ENCODE data around the gene CNTRL.
A peak's percentile ranks its signal among the peaks of the same experiment; 100 is the strongest.
"Not testable (repeated sequence)": the region's sequence is repeated elsewhere in the genome, so short reads cannot be mapped to it uniquely, and the experiment has no call there.

Gene CNTRL, protein sequence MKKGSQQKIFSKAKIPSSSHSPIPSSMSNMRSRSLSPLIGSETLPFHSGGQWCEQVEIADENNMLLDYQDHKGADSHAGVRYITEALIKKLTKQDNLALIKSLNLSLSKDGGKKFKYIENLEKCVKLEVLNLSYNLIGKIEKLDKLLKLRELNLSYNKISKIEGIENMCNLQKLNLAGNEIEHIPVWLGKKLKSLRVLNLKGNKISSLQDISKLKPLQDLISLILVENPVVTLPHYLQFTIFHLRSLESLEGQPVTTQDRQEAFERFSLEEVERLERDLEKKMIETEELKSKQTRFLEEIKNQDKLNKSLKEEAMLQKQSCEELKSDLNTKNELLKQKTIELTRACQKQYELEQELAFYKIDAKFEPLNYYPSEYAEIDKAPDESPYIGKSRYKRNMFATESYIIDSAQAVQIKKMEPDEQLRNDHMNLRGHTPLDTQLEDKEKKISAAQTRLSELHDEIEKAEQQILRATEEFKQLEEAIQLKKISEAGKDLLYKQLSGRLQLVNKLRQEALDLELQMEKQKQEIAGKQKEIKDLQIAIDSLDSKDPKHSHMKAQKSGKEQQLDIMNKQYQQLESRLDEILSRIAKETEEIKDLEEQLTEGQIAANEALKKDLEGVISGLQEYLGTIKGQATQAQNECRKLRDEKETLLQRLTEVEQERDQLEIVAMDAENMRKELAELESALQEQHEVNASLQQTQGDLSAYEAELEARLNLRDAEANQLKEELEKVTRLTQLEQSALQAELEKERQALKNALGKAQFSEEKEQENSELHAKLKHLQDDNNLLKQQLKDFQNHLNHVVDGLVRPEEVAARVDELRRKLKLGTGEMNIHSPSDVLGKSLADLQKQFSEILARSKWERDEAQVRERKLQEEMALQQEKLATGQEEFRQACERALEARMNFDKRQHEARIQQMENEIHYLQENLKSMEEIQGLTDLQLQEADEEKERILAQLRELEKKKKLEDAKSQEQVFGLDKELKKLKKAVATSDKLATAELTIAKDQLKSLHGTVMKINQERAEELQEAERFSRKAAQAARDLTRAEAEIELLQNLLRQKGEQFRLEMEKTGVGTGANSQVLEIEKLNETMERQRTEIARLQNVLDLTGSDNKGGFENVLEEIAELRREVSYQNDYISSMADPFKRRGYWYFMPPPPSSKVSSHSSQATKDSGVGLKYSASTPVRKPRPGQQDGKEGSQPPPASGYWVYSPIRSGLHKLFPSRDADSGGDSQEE (N-terminal part only)

DNA sequence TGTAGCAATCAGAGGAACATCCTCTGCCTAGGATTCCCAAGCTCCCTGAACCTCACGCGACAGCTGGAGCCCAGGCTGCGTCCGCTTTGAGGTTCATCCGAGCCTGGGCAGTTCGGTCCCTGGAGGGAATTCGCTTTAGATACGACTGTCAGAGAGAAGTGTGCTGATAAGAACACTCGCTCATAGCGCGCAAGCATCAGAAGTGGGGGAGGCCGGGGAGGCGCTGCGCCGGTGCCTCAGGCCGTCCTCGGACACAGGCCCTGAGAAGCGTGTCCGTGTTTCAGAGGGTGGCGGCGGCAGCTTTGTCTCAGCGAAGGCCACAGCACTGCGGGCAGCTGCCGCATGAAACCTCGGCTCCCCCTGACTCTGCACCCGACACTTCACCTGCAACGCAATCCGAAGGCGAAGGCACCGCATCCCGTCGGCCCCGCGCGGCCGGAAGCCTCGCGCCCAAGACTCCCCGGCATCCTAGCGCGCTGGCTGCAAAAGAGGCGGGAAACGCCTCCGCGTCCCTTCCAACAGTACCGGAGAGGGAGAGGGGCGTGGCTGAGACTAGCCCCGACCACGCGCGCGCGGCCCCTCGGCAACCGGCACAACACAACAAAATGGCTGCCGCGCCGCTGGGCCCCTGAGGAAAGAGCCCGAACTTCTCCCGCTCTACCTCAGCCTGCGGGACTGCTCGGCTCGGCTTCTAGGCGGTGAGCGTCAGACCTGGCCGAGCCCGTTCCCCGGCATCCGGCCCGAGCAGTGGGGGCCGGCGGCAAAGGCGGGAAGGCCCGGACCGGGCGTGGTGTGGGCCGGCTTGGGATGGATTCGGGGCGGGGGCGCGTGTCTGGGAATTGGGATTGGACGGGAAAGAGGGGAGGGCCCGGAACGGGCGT is at the start of gene CNTRL:
Gene CNTRL, plus strand, starts transcription at position 586 of the 881 bp plus-strand sequence. CDS start 13,372 bp downstream, outside the sequence.
- peaks cover 54% of the 10 kb centered on the region for H3K4me1 Mint-ChIP-seq
- H3K4me3 Mint-ChIP-seq, result peak within 1 kb of the TSS; percentile 99 to 100

DNA sequence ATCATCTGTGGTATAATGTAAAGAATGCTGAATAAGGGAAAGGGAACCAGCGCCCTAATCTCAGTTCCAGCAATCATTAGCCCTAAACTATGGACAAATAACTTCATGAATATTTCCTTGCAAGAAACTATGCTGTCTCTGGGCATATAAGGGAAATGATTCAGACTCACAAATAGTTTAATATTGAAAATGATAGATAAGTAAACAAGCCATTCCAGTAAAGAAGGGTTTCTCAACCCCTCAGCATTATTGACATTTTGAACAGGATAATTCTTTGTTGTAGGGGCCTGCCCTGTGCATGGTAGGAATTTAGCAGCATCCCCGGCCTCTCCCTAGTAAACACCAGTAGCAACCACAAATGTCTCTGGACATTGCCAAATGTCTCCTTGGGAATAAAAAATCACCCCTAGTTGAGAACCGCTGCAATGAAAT is 48.5 kb upstream of the CNTRL start:
- H3K27ac Mint-ChIP-seq, result no peak overlapping the region
- ATAC-seq, result no peak
- no peaks in the 10 kb centered on the region for H3K27me3 Mint-ChIP-seq
- H3K4me1 Mint-ChIP-seq, result no peaks in the 10 kb centered on the region
- no peak for DNase-seq
- no peak overlapping the region for H3K4me3 Mint-ChIP-seq
- H3K9me3 Mint-ChIP-seq, result no peaks in the 10 kb centered on the region

More for the DNA sequence above, at the start of gene CNTRL:
- DNase-seq, result peak; percentile 93 to 95
- Mint-ChIP-seq H3K9me3 (peaks cover 0 to 8% of the 10 kb centered on the region in 2 donors), H3K27ac (peak within 1 kb of the TSS; percentile 99 to 100), H3K27me3 (no peaks in the 10 kb centered on the region)
- peak; percentile 94 for ATAC-seq

DNA sequence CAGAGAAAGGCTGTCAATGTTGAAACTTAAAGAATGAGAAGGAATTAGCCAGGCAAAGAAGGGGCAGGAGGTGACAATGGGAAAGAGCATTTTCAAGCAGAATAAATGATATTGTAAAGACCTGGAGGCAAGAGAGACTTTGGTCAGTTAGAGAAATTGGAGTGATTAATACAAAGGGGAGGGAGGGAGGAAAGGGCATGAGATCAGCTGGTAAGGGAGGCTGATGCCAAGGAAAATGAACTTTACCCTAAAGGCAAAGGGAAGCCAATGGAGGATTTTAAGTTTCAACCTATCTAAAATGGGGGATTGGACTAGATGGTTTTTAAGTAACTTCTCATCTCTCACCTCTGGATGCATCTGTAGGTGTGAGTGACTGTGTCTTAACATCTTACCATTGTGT is 48.0 kb upstream of the CNTRL start:
- Mint-ChIP-seq H3K4me1 (no peaks in the 10 kb centered on the region), H3K4me3 (no peak overlapping the region), H3K27ac (no peak overlapping the region), H3K9me3 (no peaks in the 10 kb centered on the region), H3K27me3 (no peaks in the 10 kb centered on the region)
- DNase-seq (no peak), ATAC-seq (no peak)

DNA sequence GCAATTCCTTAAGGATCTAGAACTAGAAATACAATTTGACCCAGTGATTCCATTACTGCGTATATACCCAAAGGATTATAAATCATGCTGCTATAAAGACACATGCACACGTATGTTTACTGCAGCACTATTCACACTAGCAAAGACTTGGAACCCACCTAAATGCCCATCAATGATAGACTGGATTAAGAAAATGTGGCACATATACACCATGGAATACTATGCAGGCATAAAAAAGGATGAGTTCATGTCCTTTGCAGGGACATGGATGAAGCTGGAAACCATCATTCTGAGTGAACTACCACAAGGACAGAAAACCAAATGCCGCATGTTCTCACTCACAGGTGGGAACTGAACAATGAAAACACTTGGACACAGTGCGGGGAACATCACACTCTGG is 46.5 kb upstream of the CNTRL start:
- not testable (repeated sequence) for H3K27me3 Mint-ChIP-seq, DNase-seq, ATAC-seq, H3K4me3 Mint-ChIP-seq, H3K4me1 Mint-ChIP-seq, H3K27ac Mint-ChIP-seq, H3K9me3 Mint-ChIP-seq

DNA sequence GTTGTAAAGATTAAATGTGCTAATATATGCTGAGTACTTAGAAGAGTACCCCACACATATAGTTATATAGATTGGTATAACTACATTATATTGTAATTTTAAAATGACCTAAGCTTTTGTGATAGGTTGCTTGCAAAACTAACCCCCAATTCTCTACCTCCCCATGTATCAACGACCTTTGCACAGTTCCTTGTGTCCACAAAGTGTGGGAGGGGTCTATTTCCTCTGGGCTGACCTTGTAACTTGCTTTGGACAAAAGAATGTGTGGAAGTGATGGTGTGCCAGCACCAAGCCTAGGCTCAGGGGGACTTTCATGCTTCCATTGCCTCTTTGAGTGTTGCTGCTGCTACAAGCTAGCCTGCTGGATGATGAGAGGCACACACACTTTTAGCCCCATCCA is 45.3 kb upstream of the CNTRL start:
- H3K9me3 Mint-ChIP-seq, result no peaks in the 10 kb centered on the region
- H3K27ac Mint-ChIP-seq, result no peak overlapping the region
- no peak for ATAC-seq
- H3K4me1 Mint-ChIP-seq, result no peaks in the 10 kb centered on the region
- no peak for DNase-seq
- H3K27me3 Mint-ChIP-seq, result no peaks in the 10 kb centered on the region
- no peak overlapping the region for H3K4me3 Mint-ChIP-seq

DNA sequence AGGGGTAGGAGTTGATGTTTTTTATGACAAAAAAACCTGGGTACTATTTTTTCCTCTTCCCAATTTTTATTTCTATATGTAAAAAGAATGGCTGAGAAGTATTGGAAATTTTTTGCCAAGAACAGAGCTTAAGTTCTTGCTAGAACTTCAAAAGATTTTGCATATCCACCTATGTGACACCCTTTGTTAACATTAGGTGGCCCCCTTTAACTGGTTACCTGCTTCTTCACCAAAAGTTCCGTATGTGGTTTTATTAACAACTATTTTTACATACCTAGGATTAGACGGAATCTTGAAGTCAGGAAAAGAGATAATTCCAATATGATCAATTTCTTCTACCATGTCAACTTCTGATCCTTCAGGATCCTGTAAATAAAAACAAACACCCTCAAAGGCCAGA is 40.2 kb upstream of the CNTRL start:
- H3K27me3 Mint-ChIP-seq, result no peaks in the 10 kb centered on the region
- H3K27ac Mint-ChIP-seq, result no peak overlapping the region
- no peak overlapping the region for H3K4me3 Mint-ChIP-seq
- no peaks in the 10 kb centered on the region for H3K4me1 Mint-ChIP-seq
- ATAC-seq (no peak), DNase-seq (no peak)
- peaks cover 0 to 5% of the 10 kb centered on the region in 2 donors for H3K9me3 Mint-ChIP-seq

DNA sequence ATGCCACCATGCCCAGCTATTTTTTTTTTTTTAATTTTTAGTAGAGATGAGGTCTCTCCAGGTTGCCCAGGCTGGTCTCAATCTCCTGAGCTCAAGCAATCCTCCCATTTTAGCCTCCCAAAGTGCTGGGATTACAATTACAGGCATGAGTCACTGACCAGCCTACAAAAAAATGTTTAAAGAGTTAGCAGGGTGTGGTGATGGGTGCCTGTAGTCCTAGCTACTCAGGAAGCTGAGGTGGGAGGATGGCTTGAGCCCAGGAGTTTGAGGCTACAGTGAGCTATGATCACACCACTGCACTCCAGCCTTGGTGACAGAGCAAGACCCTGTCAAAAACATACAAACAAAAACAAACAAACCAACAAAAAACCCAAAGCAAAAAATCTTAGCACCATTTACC is 39.0 kb upstream of the CNTRL start:
- H3K4me1 Mint-ChIP-seq, ATAC-seq, H3K9me3 Mint-ChIP-seq, H3K4me3 Mint-ChIP-seq, DNase-seq, H3K27me3 Mint-ChIP-seq, H3K27ac Mint-ChIP-seq: not testable (repeated sequence)

DNA sequence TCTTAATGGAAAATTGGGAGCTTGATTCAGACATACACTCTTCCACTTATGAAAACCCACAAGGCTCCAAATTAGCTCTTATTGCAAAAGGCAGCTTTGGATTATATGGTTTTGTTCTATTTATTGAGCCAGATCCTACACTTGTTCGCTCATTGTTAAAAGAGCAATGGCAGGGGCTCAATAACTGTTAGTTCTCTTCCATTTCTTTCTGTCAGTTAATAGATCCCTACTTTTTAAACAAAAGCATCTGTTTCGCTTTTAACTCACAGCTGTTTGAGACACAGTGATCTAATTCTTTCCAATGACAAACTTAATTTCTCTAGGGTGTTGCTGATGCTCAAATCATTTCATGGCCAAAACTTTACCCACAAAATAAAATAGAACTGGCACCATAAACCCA is 36.4 kb upstream of the CNTRL start:
- DNase-seq (no peak), ATAC-seq (no peak)
- no peaks in the 10 kb centered on the region for H3K4me1 Mint-ChIP-seq
- H3K9me3 Mint-ChIP-seq, result peaks cover 0 to 5% of the 10 kb centered on the region in 2 donors
- H3K4me3 Mint-ChIP-seq, result no peak overlapping the region
- H3K27ac Mint-ChIP-seq, result no peak overlapping the region
- H3K27me3 Mint-ChIP-seq, result no peaks in the 10 kb centered on the region

DNA sequence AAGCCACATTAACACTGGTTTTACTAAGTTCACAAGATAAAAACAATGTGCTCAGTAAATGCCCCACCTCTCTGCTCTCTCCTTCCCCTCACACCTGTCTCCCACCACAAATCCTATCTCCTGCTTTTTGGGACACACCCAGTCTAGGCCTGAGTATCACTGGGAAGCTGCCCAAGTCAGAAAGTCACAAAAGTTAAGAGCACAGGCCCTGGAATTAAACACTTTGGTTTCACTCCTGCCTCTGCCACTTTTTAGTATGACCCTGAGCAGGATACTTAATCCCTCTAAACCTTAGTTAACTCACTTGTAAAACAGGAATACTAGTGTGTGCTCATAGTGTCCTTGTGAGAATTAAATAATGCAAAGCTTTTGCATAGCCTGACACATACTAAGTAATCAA is 36.0 kb upstream of the CNTRL start:
- Mint-ChIP-seq H3K4me1 (no peaks in the 10 kb centered on the region), H3K27me3 (no peaks in the 10 kb centered on the region), H3K27ac (peak overlapping the region in 1 of 2 donors; percentile 31), H3K9me3 (peaks cover 0 to 5% of the 10 kb centered on the region in 2 donors), H3K4me3 (no peak overlapping the region)
- ATAC-seq, result no peak
- DNase-seq, result no peak

DNA sequence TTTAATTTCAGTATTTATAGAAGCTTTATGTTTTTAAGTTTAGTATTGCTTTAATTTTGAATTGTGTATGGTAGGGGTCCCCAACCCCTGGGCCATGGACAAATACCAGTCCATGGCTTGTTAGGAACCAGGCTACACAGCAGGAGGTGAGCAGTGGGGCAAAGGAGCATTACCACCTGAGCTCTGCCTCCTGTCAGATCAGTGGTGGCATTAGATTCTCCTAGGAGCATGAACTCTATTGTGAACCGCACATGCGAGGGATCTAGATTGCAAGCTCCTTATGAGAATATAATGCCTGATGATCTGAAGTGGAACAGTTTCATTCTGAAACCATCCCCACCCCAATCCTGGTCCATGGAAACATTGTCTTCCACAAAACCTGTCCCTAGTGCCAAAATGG is 26.6 kb upstream of the CNTRL start:
- no peak for ATAC-seq
- Mint-ChIP-seq H3K4me1 (no peaks in the 10 kb centered on the region), H3K27ac (no peak overlapping the region), H3K9me3 (no peaks in the 10 kb centered on the region), H3K27me3 (no peaks in the 10 kb centered on the region), H3K4me3 (no peak overlapping the region)
- DNase-seq, result no peak

DNA sequence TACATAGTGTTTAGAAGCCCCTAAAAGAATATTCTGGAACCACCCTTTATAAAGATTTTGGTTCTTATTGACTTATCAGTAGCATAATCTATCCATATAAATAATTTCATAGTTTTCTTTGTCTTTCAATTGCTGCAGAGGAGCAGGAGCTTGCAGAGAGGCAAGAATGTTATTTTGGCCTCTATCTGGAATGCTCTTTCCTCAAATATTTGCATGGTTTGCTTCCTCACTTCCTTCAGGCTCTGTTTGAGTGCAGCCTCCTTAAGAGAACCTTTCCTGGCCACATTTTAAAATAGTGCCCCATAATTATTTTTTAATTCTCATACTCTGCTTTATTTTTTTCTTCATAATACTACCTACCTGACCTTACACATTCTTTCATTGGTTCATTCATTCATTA is 26.1 kb upstream of the CNTRL start:
- DNase-seq (no peak), ATAC-seq (no peak)
- H3K4me3 Mint-ChIP-seq, result no peak overlapping the region
- H3K9me3 Mint-ChIP-seq, result no peaks in the 10 kb centered on the region
- no peaks in the 10 kb centered on the region for H3K4me1 Mint-ChIP-seq
- no peak overlapping the region for H3K27ac Mint-ChIP-seq
- no peaks in the 10 kb centered on the region for H3K27me3 Mint-ChIP-seq

DNA sequence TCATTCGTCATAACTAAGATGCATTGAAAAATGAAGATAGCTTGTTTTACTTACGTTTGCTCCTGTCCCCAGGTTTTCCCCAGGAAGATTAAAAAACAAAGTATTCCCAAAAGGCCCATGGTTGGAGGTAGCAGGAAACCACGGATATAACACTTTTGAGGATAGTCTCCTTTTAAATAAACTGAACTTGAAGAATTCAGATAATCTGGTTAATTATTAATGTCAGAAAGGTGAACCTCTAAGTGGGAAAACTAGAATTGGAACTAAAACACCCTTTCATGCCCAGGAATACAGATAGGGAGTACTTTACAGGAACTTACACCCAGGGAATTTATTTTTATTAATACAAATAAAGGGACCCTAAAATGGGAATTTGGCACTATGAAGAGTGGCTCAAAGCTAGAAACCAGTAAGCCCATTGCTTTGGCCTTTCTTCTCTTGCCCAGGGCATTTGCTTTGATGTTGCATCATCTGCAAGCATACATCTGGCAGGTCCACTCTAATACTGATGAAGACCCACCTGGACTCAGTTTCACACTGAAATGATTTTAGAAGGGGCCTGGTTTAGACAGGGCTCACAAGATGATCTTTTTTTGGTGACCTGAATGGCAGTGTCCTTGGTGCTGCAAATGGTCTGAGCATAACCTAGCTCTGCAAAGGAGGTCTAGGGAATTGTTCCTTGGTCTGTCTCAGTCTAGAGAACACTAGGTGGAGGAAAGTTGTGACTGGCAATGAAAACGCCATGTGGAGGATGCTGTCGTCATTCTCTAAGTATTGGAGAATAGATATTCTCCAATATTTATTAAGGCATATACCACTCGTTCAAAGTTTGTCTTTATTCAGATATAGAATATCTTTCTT is 24.4 kb upstream of the CNTRL start, which contains the start of gene C5:
Gene C5, minus strand, starts transcription at position 148 of the 861 bp plus-strand sequence. Its CDS starts 29 bp downstream, at position 119.
- Mint-ChIP-seq H3K27ac (no peak within 1 kb of the TSS), H3K27me3 (no peaks in the 10 kb centered on the region), H3K4me3 (no peak within 1 kb of the TSS), H3K4me1 (no peaks in the 10 kb centered on the region), H3K9me3 (no peaks in the 10 kb centered on the region)
- DNase-seq (no peak), ATAC-seq (no peak)

DNA sequence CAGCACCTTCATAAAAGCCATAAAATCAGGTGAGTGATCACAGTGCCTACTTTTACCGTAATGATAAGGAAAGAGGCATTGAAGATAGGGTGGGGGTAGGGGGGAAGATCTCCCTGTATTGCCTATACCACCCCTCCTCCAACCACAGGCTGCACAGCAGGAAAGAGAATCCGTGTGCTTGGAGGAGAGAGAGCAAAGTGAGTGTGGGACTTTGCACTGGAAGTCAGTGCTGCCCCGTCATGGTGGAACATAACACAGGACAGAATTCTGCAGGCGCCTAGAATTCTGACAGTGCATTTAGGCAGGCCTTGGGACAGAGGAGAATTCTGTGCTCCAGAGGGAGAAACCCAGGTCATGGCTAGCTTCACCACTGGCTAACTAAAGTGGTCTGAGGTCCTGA is 21.2 kb upstream of the CNTRL start:
- Mint-ChIP-seq H3K27me3 (no peaks in the 10 kb centered on the region), H3K4me3 (no peak overlapping the region), H3K9me3 (peaks cover 0 to 4% of the 10 kb centered on the region in 2 donors), H3K4me1 (no peaks in the 10 kb centered on the region), H3K27ac (no peak overlapping the region)
- no peak for ATAC-seq
- no peak for DNase-seq

DNA sequence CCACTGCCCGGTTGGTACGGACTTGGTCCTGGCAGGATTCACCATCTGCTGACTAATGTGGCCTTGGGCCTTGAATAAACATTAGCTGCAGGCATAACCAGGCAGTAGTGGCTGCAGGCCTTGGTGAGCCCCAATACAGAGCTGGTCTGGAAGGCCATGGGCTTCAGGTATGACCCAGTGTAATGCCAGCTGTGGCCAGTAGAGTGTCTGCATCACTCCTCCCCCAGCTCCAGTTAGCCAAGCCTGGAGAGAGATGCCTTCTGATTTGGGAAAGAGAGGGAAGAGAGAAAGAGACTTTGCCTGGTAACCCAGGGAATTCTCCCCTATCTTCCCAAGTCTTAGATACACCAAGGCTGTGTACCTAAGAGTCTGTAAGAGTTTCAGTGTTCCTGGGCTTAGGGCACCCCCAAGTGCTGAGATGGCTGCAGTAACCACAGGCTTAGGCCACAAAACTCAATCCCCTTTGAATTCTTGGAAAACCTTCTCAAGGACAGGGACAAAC is 19.1 kb upstream of the CNTRL start:
- peak; percentile 65 for ATAC-seq
- Mint-ChIP-seq H3K27ac (no peak overlapping the region), H3K4me1 (no peaks in the 10 kb centered on the region), H3K4me3 (no peak overlapping the region), H3K9me3 (peaks cover 0 to 4% of the 10 kb centered on the region in 2 donors), H3K27me3 (no peaks in the 10 kb centered on the region)
- no peak for DNase-seq
